Esophagus squamous epithelium (tissue), 4 donors: ENCODE results near the gene MYH14.

Experiments used
- POLR2A ChIP-seq, 4 donors: fragments of 450-650 bp; IDR thresholded peaks; one replicate each; pipeline ENCODE4 v1.6.1; 2017; ENCODE audit warnings: antibody characterized with exemption in 4 of 4, mild to moderate bottlenecking in 4 of 4, moderate library complexity in 3 of 4
- TF ChIP-seq, protein P1 (sequence below), 6 experiments: fragments of 450-650 bp in 4 of 6; fragments of 200-600 bp in 2 of 6; sonication (generic) in 2 of 6; IDR thresholded peaks; one replicate each; pipeline ENCODE4 v1.5.1; 2016 to 2019; ENCODE audit warnings: antibody characterized with exemption in 6 of 6, mild to moderate bottlenecking in 4 of 6, moderate library complexity in 4 of 6

- TF ChIP-seq, protein P1, sequence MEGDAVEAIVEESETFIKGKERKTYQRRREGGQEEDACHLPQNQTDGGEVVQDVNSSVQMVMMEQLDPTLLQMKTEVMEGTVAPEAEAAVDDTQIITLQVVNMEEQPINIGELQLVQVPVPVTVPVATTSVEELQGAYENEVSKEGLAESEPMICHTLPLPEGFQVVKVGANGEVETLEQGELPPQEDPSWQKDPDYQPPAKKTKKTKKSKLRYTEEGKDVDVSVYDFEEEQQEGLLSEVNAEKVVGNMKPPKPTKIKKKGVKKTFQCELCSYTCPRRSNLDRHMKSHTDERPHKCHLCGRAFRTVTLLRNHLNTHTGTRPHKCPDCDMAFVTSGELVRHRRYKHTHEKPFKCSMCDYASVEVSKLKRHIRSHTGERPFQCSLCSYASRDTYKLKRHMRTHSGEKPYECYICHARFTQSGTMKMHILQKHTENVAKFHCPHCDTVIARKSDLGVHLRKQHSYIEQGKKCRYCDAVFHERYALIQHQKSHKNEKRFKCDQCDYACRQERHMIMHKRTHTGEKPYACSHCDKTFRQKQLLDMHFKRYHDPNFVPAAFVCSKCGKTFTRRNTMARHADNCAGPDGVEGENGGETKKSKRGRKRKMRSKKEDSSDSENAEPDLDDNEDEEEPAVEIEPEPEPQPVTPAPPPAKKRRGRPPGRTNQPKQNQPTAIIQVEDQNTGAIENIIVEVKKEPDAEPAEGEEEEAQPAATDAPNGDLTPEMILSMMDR (IDR thresholded peaks at IDR 0.05), result no peak
- no peak for TF ChIP-seq POLR2A (IDR thresholded peaks at IDR 0.05)
Observed at GRCh38 chr19:50199259-50199555, 4.2 kb upstream of the MYH14 start.
